GM12878 (cell line): ENCODE measurements around the gene NPM3. TPM values are rescaled to one million over a fixed set of nuclear protein-coding genes. Genes with fewer than 3 reads are reported as not detected.

Source experiments
- GATAD2B ChIP-seq: fragments of 450-650 bp; conservative IDR thresholded peaks from 2 replicates; pipeline ENCODE4 v1.6.1; 2017; ENCODE audit warnings: low read depth, mild to moderate bottlenecking, moderate library complexity
- IKZF2 ChIP-seq, 2 experiments: fragments of 450-650 bp; IDR thresholded peaks; 2 replicates each; pipeline ENCODE4 v1.6.1; 2017; ENCODE audit warnings: mild to moderate bottlenecking in 2 of 2, moderate library complexity in 2 of 2
- LARP7 ChIP-seq: fragments of 450-650 bp; IDR thresholded peaks from 2 replicates; pipeline ENCODE4 v1.6.1; 2017; ENCODE audit warnings: mild to moderate bottlenecking
- SIN3A ChIP-seq: IDR thresholded peaks from 2 replicates; pipeline ENCODE4 v1.6.1; 2012; ENCODE audit warnings: low read depth, low read length, improper control_type of control experiment
- SPI1 ChIP-seq: IDR thresholded peaks from 2 replicates; pipeline ENCODE4 v1.6.1; 2011; ENCODE audit warnings: low read depth, mild to moderate bottlenecking, low read length, moderate library complexity, borderline replicate concordance; ENCODE audit not compliant: insufficient read depth
- TCF12 ChIP-seq: IDR thresholded peaks from 2 replicates; pipeline ENCODE4 v1.6.1; 2011; ENCODE audit warnings: low read depth, mild to moderate bottlenecking, low read length
- polyA plus RNA-seq, 11 experiments: library from polyadenylated mRNA; depleted of rRNA in 4 of 11; unstranded in 6 of 11; stranded (reverse) in 5 of 11; fragments of >200 nt; fragmentation: Nextera tagmentation in 4 of 11; fragmentation: Illumina TruSeq in 1 of 11; extraction: Ambion mirVana in 4 of 11; extraction: Trizol in 1 of 11; gene quantifications; 1 replicate in 1 of 11; 2 replicates in 10 of 11; pipeline versions ENCODE4 v1.2.1 to v1.2.3, GENCODE V29; 2011 to 2016; ENCODE audit warnings: inconsistent platforms in 2 of 11, missing spikeins in 2 of 11, low read depth in 1 of 11
- total RNA-seq, 4 experiments: library from RNA; depleted of rRNA in 3 of 4; stranded (reverse); fragments of >200 nt in 3 of 4; fragmentation: Illumina TruSeq in 1 of 4; extraction: Trizol in 1 of 4; gene quantifications; 2 replicates each; pipeline versions ENCODE4 v1.2.1 to v1.2.3, GENCODE V29; 2013 to 2021
- TF ChIP-seq, protein P1 (sequence below): fragments of 450-650 bp; IDR thresholded peaks from 2 replicates; pipeline ENCODE4 v1.6.1; 2016; ENCODE audit warnings: mild to moderate bottlenecking, moderate library complexity, borderline replicate concordance
- TF ChIP-seq, protein P2 (sequence below): IDR thresholded peaks from 2 replicates; pipeline ENCODE4 v1.6.1; 2012; ENCODE audit warnings: mild to moderate bottlenecking, low read depth, low read length

Gene NPM3
- total and polyA plus RNA-seq, 10 of the 15 experiments (the other 5 are each of a cell fraction or from before 2014, with no cell fraction given): 13.0 to 171 (median 93.3) TPM

DNA sequence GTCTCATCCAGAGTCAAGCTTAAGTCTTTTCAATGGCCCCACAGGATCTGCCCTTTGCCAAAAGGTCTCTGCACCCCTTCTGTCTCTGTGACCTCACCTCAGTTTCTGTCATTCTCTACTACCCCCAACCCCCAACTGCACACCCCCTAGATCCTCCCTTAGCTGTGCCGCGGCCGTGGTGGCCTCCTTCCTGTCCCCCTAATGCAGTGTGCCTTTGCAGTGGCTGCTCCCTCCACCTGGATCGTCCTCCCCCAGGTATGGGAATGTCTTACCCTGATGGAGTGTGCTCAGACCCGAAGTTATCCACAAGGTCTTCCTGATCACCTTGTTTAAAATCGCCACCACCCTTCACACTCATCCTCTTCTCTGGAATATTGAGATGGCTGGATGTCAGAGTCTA lies 16.9 kb downstream of the NPM3 start (continued):
- TF ChIP-seq LARP7 (no peak), SPI1 (no peak), GATAD2B (no peak), TCF12 (no peak), IKZF2 (IDR thresholded peaks at IDR 0.05) (no peak), SIN3A (no peak)
- TF ChIP-seq, protein P1, sequence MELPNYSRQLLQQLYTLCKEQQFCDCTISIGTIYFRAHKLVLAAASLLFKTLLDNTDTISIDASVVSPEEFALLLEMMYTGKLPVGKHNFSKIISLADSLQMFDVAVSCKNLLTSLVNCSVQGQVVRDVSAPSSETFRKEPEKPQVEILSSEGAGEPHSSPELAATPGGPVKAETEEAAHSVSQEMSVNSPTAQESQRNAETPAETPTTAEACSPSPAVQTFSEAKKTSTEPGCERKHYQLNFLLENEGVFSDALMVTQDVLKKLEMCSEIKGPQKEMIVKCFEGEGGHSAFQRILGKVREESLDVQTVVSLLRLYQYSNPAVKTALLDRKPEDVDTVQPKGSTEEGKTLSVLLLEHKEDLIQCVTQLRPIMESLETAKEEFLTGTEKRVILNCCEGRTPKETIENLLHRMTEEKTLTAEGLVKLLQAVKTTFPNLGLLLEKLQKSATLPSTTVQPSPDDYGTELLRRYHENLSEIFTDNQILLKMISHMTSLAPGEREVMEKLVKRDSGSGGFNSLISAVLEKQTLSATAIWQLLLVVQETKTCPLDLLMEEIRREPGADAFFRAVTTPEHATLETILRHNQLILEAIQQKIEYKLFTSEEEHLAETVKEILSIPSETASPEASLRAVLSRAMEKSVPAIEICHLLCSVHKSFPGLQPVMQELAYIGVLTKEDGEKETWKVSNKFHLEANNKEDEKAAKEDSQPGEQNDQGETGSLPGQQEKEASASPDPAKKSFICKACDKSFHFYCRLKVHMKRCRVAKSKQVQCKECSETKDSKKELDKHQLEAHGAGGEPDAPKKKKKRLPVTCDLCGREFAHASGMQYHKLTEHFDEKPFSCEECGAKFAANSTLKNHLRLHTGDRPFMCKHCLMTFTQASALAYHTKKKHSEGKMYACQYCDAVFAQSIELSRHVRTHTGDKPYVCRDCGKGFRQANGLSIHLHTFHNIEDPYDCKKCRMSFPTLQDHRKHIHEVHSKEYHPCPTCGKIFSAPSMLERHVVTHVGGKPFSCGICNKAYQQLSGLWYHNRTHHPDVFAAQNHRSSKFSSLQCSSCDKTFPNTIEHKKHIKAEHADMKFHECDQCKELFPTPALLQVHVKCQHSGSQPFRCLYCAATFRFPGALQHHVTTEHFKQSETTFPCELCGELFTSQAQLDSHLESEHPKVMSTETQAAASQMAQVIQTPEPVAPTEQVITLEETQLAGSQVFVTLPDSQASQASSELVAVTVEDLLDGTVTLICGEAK: no peak
- TF ChIP-seq, protein P2, sequence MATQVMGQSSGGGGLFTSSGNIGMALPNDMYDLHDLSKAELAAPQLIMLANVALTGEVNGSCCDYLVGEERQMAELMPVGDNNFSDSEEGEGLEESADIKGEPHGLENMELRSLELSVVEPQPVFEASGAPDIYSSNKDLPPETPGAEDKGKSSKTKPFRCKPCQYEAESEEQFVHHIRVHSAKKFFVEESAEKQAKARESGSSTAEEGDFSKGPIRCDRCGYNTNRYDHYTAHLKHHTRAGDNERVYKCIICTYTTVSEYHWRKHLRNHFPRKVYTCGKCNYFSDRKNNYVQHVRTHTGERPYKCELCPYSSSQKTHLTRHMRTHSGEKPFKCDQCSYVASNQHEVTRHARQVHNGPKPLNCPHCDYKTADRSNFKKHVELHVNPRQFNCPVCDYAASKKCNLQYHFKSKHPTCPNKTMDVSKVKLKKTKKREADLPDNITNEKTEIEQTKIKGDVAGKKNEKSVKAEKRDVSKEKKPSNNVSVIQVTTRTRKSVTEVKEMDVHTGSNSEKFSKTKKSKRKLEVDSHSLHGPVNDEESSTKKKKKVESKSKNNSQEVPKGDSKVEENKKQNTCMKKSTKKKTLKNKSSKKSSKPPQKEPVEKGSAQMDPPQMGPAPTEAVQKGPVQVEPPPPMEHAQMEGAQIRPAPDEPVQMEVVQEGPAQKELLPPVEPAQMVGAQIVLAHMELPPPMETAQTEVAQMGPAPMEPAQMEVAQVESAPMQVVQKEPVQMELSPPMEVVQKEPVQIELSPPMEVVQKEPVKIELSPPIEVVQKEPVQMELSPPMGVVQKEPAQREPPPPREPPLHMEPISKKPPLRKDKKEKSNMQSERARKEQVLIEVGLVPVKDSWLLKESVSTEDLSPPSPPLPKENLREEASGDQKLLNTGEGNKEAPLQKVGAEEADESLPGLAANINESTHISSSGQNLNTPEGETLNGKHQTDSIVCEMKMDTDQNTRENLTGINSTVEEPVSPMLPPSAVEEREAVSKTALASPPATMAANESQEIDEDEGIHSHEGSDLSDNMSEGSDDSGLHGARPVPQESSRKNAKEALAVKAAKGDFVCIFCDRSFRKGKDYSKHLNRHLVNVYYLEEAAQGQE: no peak
